ENCODE measurements around the gene BNC1. TPM values are rescaled to one million over a fixed set of nuclear protein-coding genes. Genes with fewer than 3 reads are reported as not detected.
"Not testable (repeated sequence)": the region's sequence is repeated elsewhere in the genome, so short reads cannot be mapped to it uniquely, and the experiment has no call there.

The BNC1 gene
- total and polyA plus RNA-seq, 2 experiments from 2014 or later = 4.1 to 7.5 TPM

GRCh38 chr15:83268147-83268546, 16.3 kb downstream of the BNC1 start:
- Histone ChIP-seq H3K4me1 (ENCODE audit: insufficient read depth) (no peaks in the 10 kb centered on the region), H3K4me2 (ENCODE audit: unreplicated experiment) (no peak overlapping the region), H3K79me2 (ENCODE audit: insufficient read depth) (peaks cover 33% of the 10 kb centered on the region), H2AFZ (no peak overlapping the region), H3K9ac (no peak overlapping the region), H3K9me3 (ENCODE audit: low read depth) (no peaks in the 10 kb centered on the region), H3K27me3 (replicated peaks; ENCODE audit: insufficient read depth) (no peaks in the 10 kb centered on the region), H3K27ac (no peak overlapping the region), H3F3A (ENCODE audit: insufficient read depth) (no peaks in the 10 kb centered on the region), H4K20me1 (ENCODE audit: insufficient read depth) (no peaks in the 10 kb centered on the region), H3K4me3 (no peak overlapping the region), H3K9me2 (ENCODE audit: insufficient read depth) (no peaks in the 10 kb centered on the region), H3K36me3 (ENCODE audit: low read depth) (0 out of 2 replicates have a peak, but pooled peaks cover 7% of the 10 kb centered on the region)
- in situ Hi-C loops (cut with MboI) = loop anchor here (25.0 kb wide), 1 partner anchor 594 kb away; no protein-coding TSS in a partner anchor
- TF ChIP-seq EZH2 (IDR thresholded peaks at IDR 0.05; ENCODE audit: insufficient read depth, poor library complexity, severe bottlenecking) (no peak), EZH2phosphoT487 (IDR thresholded peaks at IDR 0.05; ENCODE audit: insufficient read depth, low read depth) (no peak)
- no peak for DNase-seq
- 91 to 93% methylated on average over 4 of the region's 4 CpGs for WGBS, 2 experiments (ENCODE audit: low coverage in 1 of 2, low lambda C conversion rate in 2 of 2, missing lambda C conversion rate in 2 of 2)

GRCh38 chr15:83262594-83263315, 21.7 kb downstream of the BNC1 start:
- TF ChIP-seq EZH2 (IDR thresholded peaks at IDR 0.05; ENCODE audit: insufficient read depth, poor library complexity, severe bottlenecking) = no peak
- no peak for TF ChIP-seq EZH2phosphoT487 (IDR thresholded peaks at IDR 0.05; ENCODE audit: insufficient read depth, low read depth)
- Histone ChIP-seq H3K9me2 (ENCODE audit: insufficient read depth) (no peaks in the 10 kb centered on the region), H2AFZ (no peak overlapping the region), H3K27ac (no peak overlapping the region), H3K4me2 (ENCODE audit: unreplicated experiment) (no peak overlapping the region), H3K9me3 (ENCODE audit: low read depth) (no peaks in the 10 kb centered on the region), H4K20me1 (ENCODE audit: insufficient read depth) (no peaks in the 10 kb centered on the region), H3K9ac (no peak overlapping the region), H3K27me3 (replicated peaks; ENCODE audit: insufficient read depth) (no peaks in the 10 kb centered on the region), H3K4me3 (no peak overlapping the region), H3F3A (ENCODE audit: insufficient read depth) (no peaks in the 10 kb centered on the region), H3K4me1 (ENCODE audit: insufficient read depth) (peaks cover 4% of the 10 kb centered on the region; the same call in 1 of the 2 replicates), H3K36me3 (ENCODE audit: low read depth) (0 out of 2 replicates have a peak, but pooled peaks cover 21% of the 10 kb centered on the region), H3K79me2 (ENCODE audit: insufficient read depth) (no peaks in the 10 kb centered on the region)
- WGBS, 2 experiments (ENCODE audit: low coverage in 1 of 2, low lambda C conversion rate in 2 of 2, missing lambda C conversion rate in 2 of 2) = 88 to 93% methylated on average over 7 of the region's 7 CpGs
- no peak for DNase-seq
- in situ Hi-C loops (cut with MboI) = loop anchor here (25.0 kb wide), 1 partner anchor 600 kb away; no protein-coding TSS in a partner anchor

GRCh38 chr15:83262181-83262580, 22.3 kb downstream of the BNC1 start:
- in situ Hi-C loops (cut with MboI) = loop anchor here (25.0 kb wide), 1 partner anchor 600 kb away; no protein-coding TSS in a partner anchor
- not testable (repeated sequence) for H3K79me2 ChIP-seq (ENCODE audit: insufficient read depth)
- 96 to 97% methylated on average over 6 of the region's 6 CpGs for WGBS, 2 experiments (ENCODE audit: low coverage in 1 of 2, low lambda C conversion rate in 2 of 2, missing lambda C conversion rate in 2 of 2)

GRCh38 chr15:83250781-83251180, 33.7 kb downstream of the BNC1 start:
- H2AFZ ChIP-seq = no peak overlapping the region
- H4K20me1 ChIP-seq (ENCODE audit: insufficient read depth) = no peaks in the 10 kb centered on the region
- no peaks in the 10 kb centered on the region for H3K9me2 ChIP-seq (ENCODE audit: insufficient read depth)
- H3K9me3 ChIP-seq (ENCODE audit: low read depth) = no peaks in the 10 kb centered on the region
- H3K27me3 ChIP-seq (replicated peaks; ENCODE audit: insufficient read depth) = peaks cover 24% of the 10 kb centered on the region
- no peaks in the 10 kb centered on the region for H3K79me2 ChIP-seq (ENCODE audit: insufficient read depth)
- 0 out of 2 replicates have a peak, but pooled peaks cover 3% of the 10 kb centered on the region for H3F3A ChIP-seq (ENCODE audit: insufficient read depth)
- H3K27ac ChIP-seq = no peak overlapping the region
- no peak for TF ChIP-seq EZH2phosphoT487 (IDR thresholded peaks at IDR 0.05; ENCODE audit: insufficient read depth, low read depth)
- TF ChIP-seq EZH2 (IDR thresholded peaks at IDR 0.05; ENCODE audit: insufficient read depth, poor library complexity, severe bottlenecking) = no peak
- H3K36me3 ChIP-seq (ENCODE audit: low read depth) = no peaks in the 10 kb centered on the region
- DNase-seq = peak; percentile 23
- no peak overlapping the region for H3K4me2 ChIP-seq (ENCODE audit: unreplicated experiment)
- H3K4me3 ChIP-seq = no peak overlapping the region
- in situ Hi-C loops (cut with MboI) = loop anchor here (5.0 to 25.0 kb wide), 3 partner anchors 154 to 612 kb away; no protein-coding TSS in a partner anchor
- peaks cover 8% of the 10 kb centered on the region for H3K4me1 ChIP-seq (ENCODE audit: insufficient read depth)
- H3K9ac ChIP-seq = no peak overlapping the region

More at GRCh38 chr15:83262181-83262580, 22.3 kb downstream of the BNC1 start:
- not testable (repeated sequence) for H3K9ac ChIP-seq; H3K9me3 ChIP-seq (ENCODE audit: low read depth); H3F3A ChIP-seq (ENCODE audit: insufficient read depth); H3K4me2 ChIP-seq (ENCODE audit: unreplicated experiment); H2AFZ ChIP-seq; H3K9me2 ChIP-seq (ENCODE audit: insufficient read depth); H3K4me1 ChIP-seq (ENCODE audit: insufficient read depth); H4K20me1 ChIP-seq (ENCODE audit: insufficient read depth); H3K27me3 ChIP-seq (replicated peaks; ENCODE audit: insufficient read depth); DNase-seq; H3K27ac ChIP-seq; H3K4me3 ChIP-seq
- 0 out of 2 replicates have a peak, but pooled peaks cover 21% of the 10 kb centered on the region for H3K36me3 ChIP-seq (ENCODE audit: low read depth)
